Measurements from ENCODE around the gene HSD11B2.

Gene HSD11B2

DNA sequence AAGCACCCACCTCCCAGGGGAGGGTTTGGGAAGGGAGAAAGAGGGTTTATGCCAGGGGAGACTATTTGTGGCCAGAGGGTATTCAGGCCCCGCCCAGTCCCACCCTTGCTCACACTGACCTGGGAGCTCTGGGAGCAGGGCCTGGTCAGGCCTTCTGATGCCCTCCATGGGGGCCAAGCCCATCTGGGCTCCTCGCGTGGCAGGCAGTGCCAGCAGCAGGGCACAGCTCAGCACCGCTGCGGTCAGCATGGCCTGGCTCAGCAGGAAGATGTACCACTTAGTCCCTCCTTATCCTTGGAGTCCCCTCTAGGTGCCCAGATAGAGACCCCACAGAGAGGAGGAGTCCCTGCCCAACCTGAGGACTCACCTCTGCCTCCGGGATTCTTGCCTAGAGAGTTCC is 52.2 kb downstream of the HSD11B2 start, which contains the start of gene AGRP:
AGRP (minus strand) TSS at position 398 of the 400 bp plus-strand sequence; CDS start at position 249, 149 bp downstream.
- Histone ChIP-seq H3K9me2 (replicated peaks; ENCODE audit: control insufficient read depth, low read length) (no peaks in the 10 kb centered on the region), H3K36me3 (ENCODE audit: control insufficient read depth, low read length) (peaks cover 16% of the 10 kb centered on the region), H3K4me2 (ENCODE audit: low read length) (peak within 1 kb of the TSS; percentile 97), H4K20me1 (ENCODE audit: control insufficient read depth, insufficient read depth, low read depth, low read length) (no peaks in the 10 kb centered on the region), H3K4me1 (ENCODE audit: control insufficient read depth, low read length) (peaks cover 71% of the 10 kb centered on the region), H3K79me2 (ENCODE audit: control insufficient read depth, low read length) (peaks cover 45% of the 10 kb centered on the region), H3K4me3 (ENCODE audit: low read length) (peak within 1 kb of the TSS; percentile 95), H3K27ac (ENCODE audit: low read depth, low read length) (no peak within 1 kb of the TSS), H3F3A (ENCODE audit: control insufficient read depth, insufficient read depth) (peaks cover 16% of the 10 kb centered on the region), H3K9me3 (ENCODE audit: control insufficient read depth, insufficient read depth, low read length) (no peaks in the 10 kb centered on the region), H3K27me3 (ENCODE audit: control insufficient read depth, low read length) (no peaks in the 10 kb centered on the region)
- TF ChIP-seq, protein P1, sequence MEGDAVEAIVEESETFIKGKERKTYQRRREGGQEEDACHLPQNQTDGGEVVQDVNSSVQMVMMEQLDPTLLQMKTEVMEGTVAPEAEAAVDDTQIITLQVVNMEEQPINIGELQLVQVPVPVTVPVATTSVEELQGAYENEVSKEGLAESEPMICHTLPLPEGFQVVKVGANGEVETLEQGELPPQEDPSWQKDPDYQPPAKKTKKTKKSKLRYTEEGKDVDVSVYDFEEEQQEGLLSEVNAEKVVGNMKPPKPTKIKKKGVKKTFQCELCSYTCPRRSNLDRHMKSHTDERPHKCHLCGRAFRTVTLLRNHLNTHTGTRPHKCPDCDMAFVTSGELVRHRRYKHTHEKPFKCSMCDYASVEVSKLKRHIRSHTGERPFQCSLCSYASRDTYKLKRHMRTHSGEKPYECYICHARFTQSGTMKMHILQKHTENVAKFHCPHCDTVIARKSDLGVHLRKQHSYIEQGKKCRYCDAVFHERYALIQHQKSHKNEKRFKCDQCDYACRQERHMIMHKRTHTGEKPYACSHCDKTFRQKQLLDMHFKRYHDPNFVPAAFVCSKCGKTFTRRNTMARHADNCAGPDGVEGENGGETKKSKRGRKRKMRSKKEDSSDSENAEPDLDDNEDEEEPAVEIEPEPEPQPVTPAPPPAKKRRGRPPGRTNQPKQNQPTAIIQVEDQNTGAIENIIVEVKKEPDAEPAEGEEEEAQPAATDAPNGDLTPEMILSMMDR (IDR thresholded peaks at IDR 0.05; ENCODE audit: low read depth, low read length, poor library complexity, severe bottlenecking) = no peak
- TF ChIP-seq EZH2phosphoT487 (IDR thresholded peaks at IDR 0.05; ENCODE audit: borderline replicate concordance, low read length) = no peak

GRCh38 chr16:67483731-67484525 is 53.0 kb downstream of the HSD11B2 start:
- Histone ChIP-seq H3K27me3 (ENCODE audit: control insufficient read depth, low read length) (no peaks in the 10 kb centered on the region), H3K4me1 (ENCODE audit: control insufficient read depth, low read length) (peaks cover 77% of the 10 kb centered on the region), H3K27ac (ENCODE audit: low read depth, low read length) (no peak overlapping the region), H3F3A (ENCODE audit: control insufficient read depth, insufficient read depth) (peaks cover 17% of the 10 kb centered on the region), H3K9me3 (ENCODE audit: control insufficient read depth, insufficient read depth, low read length) (no peaks in the 10 kb centered on the region), H3K9me2 (replicated peaks; ENCODE audit: control insufficient read depth, low read length) (no peaks in the 10 kb centered on the region), H3K36me3 (ENCODE audit: control insufficient read depth, low read length) (peaks cover 16% of the 10 kb centered on the region), H3K4me3 (ENCODE audit: low read length) (no peak overlapping the region), H4K20me1 (ENCODE audit: control insufficient read depth, insufficient read depth, low read depth, low read length) (no peaks in the 10 kb centered on the region), H3K4me2 (ENCODE audit: low read length) (peak overlapping the region; percentile 32; the same call in 1 of the 2 replicates), H3K79me2 (ENCODE audit: control insufficient read depth, low read length) (peaks cover 39% of the 10 kb centered on the region)
- TF ChIP-seq, protein P1 (IDR thresholded peaks at IDR 0.05; ENCODE audit: low read depth, low read length, poor library complexity, severe bottlenecking) = no peak
- TF ChIP-seq EZH2phosphoT487 (IDR thresholded peaks at IDR 0.05; ENCODE audit: borderline replicate concordance, low read length) = no peak

GRCh38 chr16:67486805-67487204 is 55.9 kb downstream of the HSD11B2 start:
- H3K4me1 ChIP-seq (ENCODE audit: control insufficient read depth, low read length) = peaks cover 92% of the 10 kb centered on the region
- no peak overlapping the region for H3K27ac ChIP-seq (ENCODE audit: low read depth, low read length)
- peaks cover 12% of the 10 kb centered on the region for H3K36me3 ChIP-seq (ENCODE audit: control insufficient read depth, low read length)
- H3K9me3 ChIP-seq (ENCODE audit: control insufficient read depth, insufficient read depth, low read length) = no peaks in the 10 kb centered on the region
- peaks cover 21% of the 10 kb centered on the region for H3F3A ChIP-seq (ENCODE audit: control insufficient read depth, insufficient read depth)
- H3K4me2 ChIP-seq (ENCODE audit: low read length) = peak overlapping the region; percentile 10; the same call in 1 of the 2 replicates
- TF ChIP-seq EZH2phosphoT487 (IDR thresholded peaks at IDR 0.05; ENCODE audit: borderline replicate concordance, low read length) = no peak
- TF ChIP-seq, protein P1 (IDR thresholded peaks at IDR 0.05; ENCODE audit: low read depth, low read length, poor library complexity, severe bottlenecking) = no peak
- H3K4me3 ChIP-seq (ENCODE audit: low read length) = no peak overlapping the region
- no peaks in the 10 kb centered on the region for H3K27me3 ChIP-seq (ENCODE audit: control insufficient read depth, low read length)
- no peaks in the 10 kb centered on the region for H3K9me2 ChIP-seq (replicated peaks; ENCODE audit: control insufficient read depth, low read length)
- H3K79me2 ChIP-seq (ENCODE audit: control insufficient read depth, low read length) = peaks cover 18% of the 10 kb centered on the region
- H4K20me1 ChIP-seq (ENCODE audit: control insufficient read depth, insufficient read depth, low read depth, low read length) = no peaks in the 10 kb centered on the region

All from DOHH2 (cell line).